GM21367 (cell line): ENCODE data around the gene ZG16.
A peak's percentile ranks its signal among the peaks of the same experiment; 100 is the strongest.
"Not testable (repeated sequence)": the region's sequence is repeated elsewhere in the genome, so short reads cannot be mapped to it uniquely, and the experiment has no call there.

Experiments used
- ATAC-seq: cut with Tn5 transposase; IDR thresholded peaks from one replicate; pipeline ENCODE4 v1.9.1; 2021; ENCODE audit not compliant: unreplicated experiment

ZG16 gene, protein sequence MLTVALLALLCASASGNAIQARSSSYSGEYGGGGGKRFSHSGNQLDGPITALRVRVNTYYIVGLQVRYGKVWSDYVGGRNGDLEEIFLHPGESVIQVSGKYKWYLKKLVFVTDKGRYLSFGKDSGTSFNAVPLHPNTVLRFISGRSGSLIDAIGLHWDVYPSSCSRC

DNA sequence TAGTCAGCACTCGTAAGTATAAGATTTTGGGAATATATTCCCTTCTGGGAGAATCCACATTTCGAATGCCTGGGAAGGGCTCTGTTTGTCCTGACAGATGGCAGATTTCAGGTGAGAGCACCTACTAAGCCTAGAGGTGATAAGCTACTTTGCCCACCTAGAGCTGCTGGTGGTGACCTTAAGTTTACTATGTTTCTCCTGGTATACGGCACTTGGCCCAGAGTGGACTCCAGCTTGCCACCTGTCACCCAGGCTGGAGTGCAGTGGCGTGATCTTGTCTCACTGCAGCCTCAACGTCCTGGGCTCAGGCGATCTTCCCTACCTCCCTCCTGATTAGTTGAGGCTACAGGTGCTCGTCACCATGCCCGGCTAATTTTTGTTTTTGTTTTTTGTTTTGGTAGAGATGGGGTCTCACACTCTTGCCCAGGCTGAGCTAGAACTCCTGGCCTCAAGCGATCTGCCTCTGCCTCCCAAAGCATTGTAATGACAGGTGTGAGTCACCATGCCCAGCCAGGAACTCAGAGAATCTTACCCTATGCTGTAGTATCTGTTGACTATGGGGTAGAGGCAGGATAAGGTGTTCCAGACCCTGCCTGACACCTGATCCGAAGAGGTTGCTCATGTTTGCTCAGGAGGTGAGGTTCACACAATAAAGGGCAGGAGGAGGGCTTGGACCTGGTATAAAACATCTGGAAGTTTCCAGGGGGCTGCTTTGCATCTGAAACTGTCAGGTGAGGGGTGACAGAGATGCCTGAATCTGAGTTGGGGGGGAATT lies at the start of gene ZG16:
TSS of gene ZG16 (plus strand) at position 681 of the 775 bp plus-strand sequence. CDS start 1,011 bp downstream, outside the sequence.
- no peak for ATAC-seq

DNA sequence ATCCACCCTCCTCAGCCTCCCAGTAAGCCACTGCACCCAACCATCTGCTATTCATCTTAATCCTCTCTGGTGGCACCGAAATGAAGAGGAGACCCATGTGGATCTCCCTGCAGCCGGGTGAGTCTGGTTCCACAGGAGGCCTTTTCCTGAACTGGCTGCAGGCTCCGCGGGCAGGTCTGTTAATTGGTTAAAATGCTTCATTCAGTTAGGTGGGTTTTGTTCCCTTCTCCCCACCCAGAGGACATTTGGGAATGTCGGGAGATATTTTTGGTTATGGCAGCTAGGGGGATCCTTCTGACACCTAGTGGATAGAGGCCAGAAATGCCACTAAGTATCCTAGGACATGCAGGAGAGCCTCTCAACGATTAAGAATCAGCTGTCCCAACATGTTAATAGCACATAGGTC lies 48.9 kb upstream of the ZG16 start:
- no peak for ATAC-seq

DNA sequence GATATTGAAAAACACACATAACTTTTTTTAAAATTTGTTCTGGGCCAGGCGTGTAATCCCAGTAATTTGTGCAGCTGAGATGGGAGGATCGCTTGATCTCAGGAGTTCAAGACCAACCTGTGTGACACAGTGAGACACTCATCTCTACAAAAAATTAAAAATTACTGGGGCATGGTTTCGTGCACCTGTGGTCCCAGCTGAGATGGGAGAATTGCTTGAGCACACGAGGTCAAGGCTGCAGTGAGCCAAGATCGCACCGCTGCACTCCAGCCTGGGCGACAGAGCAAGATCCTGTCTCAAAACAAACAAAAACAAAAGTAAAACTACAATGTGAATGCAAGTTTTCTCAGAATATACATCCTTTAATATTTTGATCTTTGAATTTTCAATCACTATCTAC lies 47.4 kb upstream of the ZG16 start:
- no peak for ATAC-seq

DNA sequence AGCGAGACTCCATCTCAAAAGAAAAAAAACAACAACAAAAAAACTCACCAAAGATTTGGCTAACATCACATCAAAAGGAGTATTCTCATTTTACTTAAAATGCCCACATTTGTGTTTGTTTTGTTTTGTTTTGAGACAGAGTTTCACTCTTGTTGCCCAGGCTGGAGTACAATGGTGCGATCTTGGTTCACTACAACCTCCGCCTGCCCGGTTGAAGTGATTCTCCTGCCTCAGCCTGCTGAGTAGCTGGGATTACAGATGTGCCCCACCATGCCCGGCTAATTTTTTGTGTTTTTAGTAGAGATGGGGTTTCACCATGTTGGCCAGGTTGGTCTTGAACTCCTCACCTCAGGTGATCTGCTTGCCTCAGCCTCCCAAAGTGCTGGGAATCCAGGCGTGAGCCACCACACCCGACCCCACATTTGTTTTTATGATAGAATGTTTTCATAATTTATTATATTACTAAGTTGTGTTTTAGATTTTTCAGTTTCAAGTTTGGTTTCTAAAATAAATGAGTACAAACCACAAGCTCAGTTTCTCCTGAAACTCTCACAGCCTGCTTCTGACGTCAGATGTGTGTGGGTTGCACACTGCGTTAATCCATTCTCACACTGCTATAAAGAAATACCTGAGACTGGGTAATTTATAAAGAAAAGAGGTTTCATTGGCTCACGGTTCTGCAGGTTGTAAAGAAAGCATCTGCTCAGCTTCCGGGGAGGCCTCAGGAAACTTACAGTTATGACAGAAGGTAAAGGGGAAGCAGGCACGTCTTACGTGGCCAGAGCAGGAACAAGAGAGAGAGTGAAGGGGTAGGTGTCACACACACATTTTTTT lies 46.1 kb upstream of the ZG16 start:
- ATAC-seq = not testable (repeated sequence)

- ATAC-seq = no peak
Observed at GRCh38 chr16:29734786-29735185, 43.3 kb upstream of the ZG16 start.

DNA sequence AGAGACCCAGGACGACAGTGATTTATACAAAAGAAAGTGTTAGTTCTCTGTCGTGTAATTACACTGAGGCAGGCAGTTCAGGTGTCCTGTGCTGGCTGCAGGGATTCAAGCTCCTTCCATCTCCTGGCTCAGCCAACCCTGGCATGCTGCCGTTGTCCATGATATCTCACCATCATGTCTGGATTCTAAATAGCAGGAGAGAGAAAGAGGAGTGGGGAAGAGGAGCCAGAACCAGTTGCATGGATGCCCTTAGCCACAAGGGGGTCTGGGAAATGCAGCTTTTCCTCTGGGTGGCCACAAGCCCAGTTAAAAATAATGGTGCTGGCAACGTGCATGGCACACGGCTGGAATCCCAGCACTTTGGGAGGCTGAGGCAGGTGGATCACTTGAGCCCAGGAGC lies 41.9 kb upstream of the ZG16 start:
- no peak for ATAC-seq

DNA sequence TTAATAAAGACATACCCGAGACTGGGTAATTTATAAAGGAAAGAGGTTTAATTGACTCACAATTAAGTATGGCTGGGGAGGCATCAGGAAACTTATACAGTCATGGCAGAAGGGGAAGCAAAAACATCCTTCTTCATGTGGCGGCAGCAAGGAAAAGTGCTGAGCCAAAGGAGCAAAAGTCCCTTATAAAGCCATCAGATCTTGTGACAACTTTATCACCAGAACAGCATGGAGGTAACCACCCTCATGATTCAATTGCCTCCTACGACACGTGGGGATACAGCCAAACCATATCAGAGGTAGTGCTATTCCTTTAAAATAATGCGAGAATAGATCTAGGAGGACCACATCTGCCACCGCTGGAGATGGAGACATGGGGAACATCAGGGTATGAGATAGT lies 41.3 kb upstream of the ZG16 start:
- no peak for ATAC-seq

- no peak for ATAC-seq
Observed at GRCh38 chr16:29737713-29738112, 40.3 kb upstream of the ZG16 start.

GRCh38 chr16:29738514-29738913 lies 39.5 kb upstream of the ZG16 start:
- no peak for ATAC-seq

GRCh38 chr16:29739927-29740629 lies 38.0 kb upstream of the ZG16 start:
- not testable (repeated sequence) for ATAC-seq

- ATAC-seq = not testable (repeated sequence)
Observed at GRCh38 chr16:29740630-29741015, 37.4 kb upstream of the ZG16 start.

DNA sequence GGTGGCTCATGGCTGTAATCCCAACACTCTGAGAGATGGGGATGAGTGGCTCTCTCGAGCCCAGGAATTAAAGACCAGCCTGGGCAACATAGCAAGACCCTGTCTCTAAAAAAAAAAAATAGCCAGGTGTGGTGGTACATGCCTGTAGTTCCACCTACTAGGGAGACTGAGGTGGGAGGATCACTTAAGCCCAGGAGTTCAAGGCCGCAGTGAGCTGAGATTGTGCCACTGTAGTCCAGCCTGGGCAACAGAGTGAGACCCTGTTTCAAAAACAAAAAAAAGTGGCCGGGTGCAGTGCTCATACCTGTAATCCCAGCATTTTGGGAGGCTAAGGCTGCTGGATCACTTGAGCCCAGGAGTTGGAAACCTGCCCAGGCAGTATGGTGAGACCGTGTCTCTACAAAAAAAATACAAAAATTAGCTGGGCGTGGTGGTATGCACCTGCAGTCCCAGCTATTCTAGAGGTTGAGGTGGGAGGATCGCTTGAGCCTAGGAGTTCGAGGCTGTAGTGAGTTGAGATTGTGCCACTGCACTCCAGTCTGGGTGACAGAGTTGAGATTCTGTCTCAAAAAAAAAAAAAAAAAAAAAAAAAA lies 35.3 kb upstream of the ZG16 start:
- no peak for ATAC-seq

DNA sequence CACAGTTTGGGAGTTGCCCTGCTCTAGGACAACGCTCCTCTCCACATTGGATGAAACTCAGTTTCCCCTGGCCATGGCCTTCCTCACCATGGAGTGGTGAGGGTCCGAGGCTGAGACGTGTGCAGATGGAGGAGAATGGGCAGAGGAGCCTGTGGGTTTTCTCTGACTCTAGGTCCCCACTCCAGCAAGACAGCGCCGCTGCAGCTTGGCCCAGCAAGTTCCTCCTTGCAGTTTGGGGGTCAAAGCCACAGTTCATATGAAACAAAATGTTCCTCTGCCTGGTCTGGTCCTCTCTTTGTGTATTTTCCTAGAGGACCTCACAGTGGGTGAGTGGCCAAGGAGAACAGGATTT lies 34.6 kb upstream of the ZG16 start:
- no peak for ATAC-seq

DNA sequence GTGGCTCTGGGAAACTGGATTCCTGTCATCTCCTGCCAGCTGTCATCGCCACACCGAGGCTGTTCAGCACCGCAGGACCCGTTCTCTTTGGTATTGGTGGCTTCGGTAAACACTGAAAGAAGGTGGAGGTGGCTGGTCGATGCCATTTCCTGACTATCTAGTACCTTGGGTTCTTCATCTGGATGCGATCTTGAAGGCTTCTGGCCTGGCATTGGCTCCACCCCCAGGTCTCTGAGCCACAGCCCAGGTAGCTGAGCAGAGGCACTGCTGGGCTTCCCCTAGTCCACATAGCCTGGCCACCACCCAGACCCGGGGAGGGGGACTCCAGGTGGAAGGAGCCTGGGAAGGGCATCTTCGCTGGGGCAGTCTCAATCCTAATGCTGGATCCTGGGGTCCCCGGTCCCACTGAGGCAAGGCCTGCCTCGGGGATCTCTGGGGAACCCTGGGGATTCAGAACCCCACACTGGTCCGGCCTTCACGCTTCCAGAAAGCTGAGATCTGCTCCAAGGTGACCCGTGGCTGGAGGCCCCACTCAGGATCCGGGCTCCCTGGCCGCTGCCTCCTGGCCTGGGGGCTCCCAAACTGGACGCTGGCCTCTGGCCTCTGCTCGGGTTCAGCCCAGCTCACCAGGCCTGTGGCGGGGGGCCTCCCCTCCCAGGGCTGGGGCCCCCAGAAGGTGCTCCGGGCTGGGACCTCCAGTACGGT lies 34.1 kb upstream of the ZG16 start:
- ATAC-seq = no peak

DNA sequence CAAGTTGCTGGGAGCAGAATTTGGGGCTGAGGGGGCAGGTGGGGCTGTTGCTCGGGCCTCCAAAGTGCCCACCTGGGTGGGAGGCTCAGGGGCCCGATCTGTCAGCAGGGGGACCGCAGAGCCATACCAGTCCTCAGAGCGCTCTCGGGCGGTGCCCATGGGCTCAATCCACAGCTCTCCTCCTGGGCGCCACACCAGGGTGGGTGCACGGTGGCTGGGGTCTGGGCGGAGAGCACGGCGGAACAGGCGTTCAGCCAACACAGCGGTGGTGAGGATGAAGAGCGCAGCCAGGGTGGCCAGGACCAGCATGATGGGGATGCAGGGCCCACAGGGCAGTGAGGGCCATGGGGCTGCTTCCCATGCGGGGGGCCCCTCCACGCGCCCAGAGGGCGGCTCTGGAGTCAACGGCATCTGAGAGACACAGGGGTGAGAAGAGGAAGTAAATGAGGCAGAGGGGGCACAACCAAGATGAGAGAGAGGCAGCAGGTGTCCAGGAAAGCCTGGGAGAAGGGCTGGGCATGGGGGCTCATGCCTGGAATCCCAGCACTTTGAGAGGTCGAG lies 33.4 kb upstream of the ZG16 start:
- ATAC-seq = no peak

- peak; percentile 24 for ATAC-seq
Observed at GRCh38 chr16:29745121-29745852, 32.8 kb upstream of the ZG16 start.

GRCh38 chr16:29745853-29746345 lies 32.2 kb upstream of the ZG16 start, which contains the start of gene C16orf54:
TSS of gene C16orf54 (minus strand) at chr16:29745990. CDS start at chr16:29744951, 1,039 bp downstream.
- peak; percentile 71 for ATAC-seq

GRCh38 chr16:29746518-29746917 lies 31.5 kb upstream of the ZG16 start:
- ATAC-seq = not testable (repeated sequence)
